Measurements from ENCODE around the gene PPARGC1A.

GRCh38 chr4:23789762-23790161 lies 100.1 kb downstream of the PPARGC1A start:
- TF ChIP-seq POLR2AphosphoS5 (IDR thresholded peaks at IDR 0.05; ENCODE audit: low read depth, low read length) (no peak), POLR2A (IDR thresholded peaks at IDR 0.05; ENCODE audit: low read depth, low read length) (no peak), TAF1 (IDR thresholded peaks at IDR 0.05; ENCODE audit: low read depth, low read length) (no peak)
